ENCODE measurements around the gene PPP1R3C.

PPP1R3C gene

GRCh38 chr10:91634898-91635297 is 2.0 kb upstream of the PPP1R3C start:
- no peaks in the 10 kb centered on the region for H3K4me1 ChIP-seq (ENCODE audit: control insufficient read depth, low read depth, low read length)
- H2BK120ac ChIP-seq (ENCODE audit: low read depth, low read length) = no peak overlapping the region
- H3K4me3 ChIP-seq (ENCODE audit: low read length) = no peak overlapping the region
- no peak overlapping the region for H3K4me2 ChIP-seq (ENCODE audit: low read length)
- whole genome bisulfite sequencing (ENCODE audit: extremely low coverage, insufficient coverage, low lambda C conversion rate) = no CpG with 5 or more reads among the region's 3 CpGs
- no peak overlapping the region for H2BK15ac ChIP-seq (replicated peaks; ENCODE audit: low read depth)
- DNase-seq = no peak
- no peak overlapping the region for H3K4ac ChIP-seq (ENCODE audit: low read depth, low read length)
- no peak overlapping the region for H3K18ac ChIP-seq (ENCODE audit: low read length)
- H3K9ac ChIP-seq (ENCODE audit: low read length) = no peak overlapping the region
- H3K36me3 ChIP-seq (ENCODE audit: control insufficient read depth, insufficient read depth, low read length) = no peaks in the 10 kb centered on the region
- H4K8ac ChIP-seq (ENCODE audit: low read depth, low read length) = no peak overlapping the region
- H3K56ac ChIP-seq (ENCODE audit: low read length) = no peak overlapping the region
- no peak overlapping the region for H2AK5ac ChIP-seq (ENCODE audit: low read length)
- H2BK5ac ChIP-seq (ENCODE audit: low read length) = no peak overlapping the region
- H4K5ac ChIP-seq (ENCODE audit: low read length) = no peak overlapping the region
- no peak overlapping the region for H3K27ac ChIP-seq (ENCODE audit: low read depth, low read length)
- no peak overlapping the region for H3K23ac ChIP-seq (ENCODE audit: low read length)
- H3K79me2 ChIP-seq (ENCODE audit: control insufficient read depth, insufficient read depth, low read length) = no peaks in the 10 kb centered on the region
- H3K27me3 ChIP-seq (ENCODE audit: insufficient read depth, low read length, poor library complexity) = no peaks in the 10 kb centered on the region
- no peaks in the 10 kb centered on the region for H3K79me1 ChIP-seq (ENCODE audit: low read length)

- Histone ChIP-seq H2BK5ac (ENCODE audit: low read length) (no peak overlapping the region), H4K5ac (ENCODE audit: low read length) (no peak overlapping the region)
- WGBS (ENCODE audit: extremely low coverage, insufficient coverage, low lambda C conversion rate) = no CpG with 5 or more reads among the region's 5 CpGs
Observed at GRCh38 chr10:91634246-91634645, 1.4 kb upstream of the PPP1R3C start.

GRCh38 chr10:91630625-91631024 is 2.2 kb downstream of the PPP1R3C start:
- Histone ChIP-seq H3K79me1 (ENCODE audit: low read length) (no peaks in the 10 kb centered on the region), H2BK120ac (ENCODE audit: low read depth, low read length) (no peak overlapping the region), H4K8ac (ENCODE audit: low read depth, low read length) (no peak overlapping the region), H3K79me2 (ENCODE audit: control insufficient read depth, insufficient read depth, low read length) (no peaks in the 10 kb centered on the region), H3K23ac (ENCODE audit: low read length) (no peak overlapping the region), H3K27ac (ENCODE audit: low read depth, low read length) (no peak overlapping the region), H3K56ac (ENCODE audit: low read length) (no peak overlapping the region), H3K9ac (ENCODE audit: low read length) (no peak overlapping the region), H3K4me1 (ENCODE audit: control insufficient read depth, low read depth, low read length) (no peaks in the 10 kb centered on the region), H2AK5ac (ENCODE audit: low read length) (no peak overlapping the region), H2BK15ac (replicated peaks; ENCODE audit: low read depth) (no peak overlapping the region), H3K4me3 (ENCODE audit: low read length) (no peak overlapping the region), H3K18ac (ENCODE audit: low read length) (no peak overlapping the region), H2BK5ac (ENCODE audit: low read length) (no peak overlapping the region), H3K4me2 (ENCODE audit: low read length) (no peak overlapping the region), H3K4ac (ENCODE audit: low read depth, low read length) (no peak overlapping the region), H3K36me3 (ENCODE audit: control insufficient read depth, insufficient read depth, low read length) (no peaks in the 10 kb centered on the region), H3K27me3 (ENCODE audit: insufficient read depth, low read length, poor library complexity) (no peaks in the 10 kb centered on the region), H4K5ac (ENCODE audit: low read length) (no peak overlapping the region)
- no peak for DNase-seq
- WGBS (ENCODE audit: extremely low coverage, insufficient coverage, low lambda C conversion rate) = no CpG with 5 or more reads among the region's 10 CpGs

More at GRCh38 chr10:91634246-91634645, 1.4 kb upstream of the PPP1R3C start:
- Histone ChIP-seq H4K8ac (ENCODE audit: low read depth, low read length) (no peak overlapping the region), H3K18ac (ENCODE audit: low read length) (no peak overlapping the region), H3K4me1 (ENCODE audit: control insufficient read depth, low read depth, low read length) (no peaks in the 10 kb centered on the region), H3K79me2 (ENCODE audit: control insufficient read depth, insufficient read depth, low read length) (no peaks in the 10 kb centered on the region), H3K27me3 (ENCODE audit: insufficient read depth, low read length, poor library complexity) (no peaks in the 10 kb centered on the region), H3K4ac (ENCODE audit: low read depth, low read length) (no peak overlapping the region), H3K27ac (ENCODE audit: low read depth, low read length) (no peak overlapping the region), H3K36me3 (ENCODE audit: control insufficient read depth, insufficient read depth, low read length) (no peaks in the 10 kb centered on the region), H3K4me2 (ENCODE audit: low read length) (no peak overlapping the region), H3K9ac (ENCODE audit: low read length) (no peak overlapping the region), H2BK15ac (replicated peaks; ENCODE audit: low read depth) (no peak overlapping the region), H3K56ac (ENCODE audit: low read length) (no peak overlapping the region), H2AK5ac (ENCODE audit: low read length) (no peak overlapping the region), H2BK120ac (ENCODE audit: low read depth, low read length) (no peak overlapping the region), H3K23ac (ENCODE audit: low read length) (no peak overlapping the region), H3K79me1 (ENCODE audit: low read length) (no peaks in the 10 kb centered on the region), H3K4me3 (ENCODE audit: low read length) (no peak overlapping the region)
- DNase-seq = no peak

- Histone ChIP-seq H3K79me1 (ENCODE audit: low read length) (no peaks in the 10 kb centered on the region), H3K4me2 (ENCODE audit: low read length) (no peak overlapping the region), H4K8ac (ENCODE audit: low read depth, low read length) (no peak overlapping the region), H2BK120ac (ENCODE audit: low read depth, low read length) (no peak overlapping the region), H3K4ac (ENCODE audit: low read depth, low read length) (no peak overlapping the region), H3K4me3 (ENCODE audit: low read length) (no peak overlapping the region), H2BK5ac (ENCODE audit: low read length) (no peak overlapping the region), H3K79me2 (ENCODE audit: control insufficient read depth, insufficient read depth, low read length) (no peaks in the 10 kb centered on the region), H2AK5ac (ENCODE audit: low read length) (no peak overlapping the region), H4K5ac (ENCODE audit: low read length) (no peak overlapping the region), H3K9ac (ENCODE audit: low read length) (no peak overlapping the region), H3K23ac (ENCODE audit: low read length) (no peak overlapping the region), H3K4me1 (ENCODE audit: control insufficient read depth, low read depth, low read length) (no peaks in the 10 kb centered on the region), H3K18ac (ENCODE audit: low read length) (no peak overlapping the region), H3K36me3 (ENCODE audit: control insufficient read depth, insufficient read depth, low read length) (no peaks in the 10 kb centered on the region), H2BK15ac (replicated peaks; ENCODE audit: low read depth) (no peak overlapping the region), H3K27ac (ENCODE audit: low read depth, low read length) (no peak overlapping the region), H3K27me3 (ENCODE audit: insufficient read depth, low read length, poor library complexity) (no peaks in the 10 kb centered on the region), H3K56ac (ENCODE audit: low read length) (no peak overlapping the region)
- WGBS (ENCODE audit: extremely low coverage, insufficient coverage, low lambda C conversion rate) = no CpG with 5 or more reads among the region's 11 CpGs
- no peak for DNase-seq
Observed at GRCh38 chr10:91629715-91630549, 2.9 kb downstream of the PPP1R3C start.

GRCh38 chr10:91628383-91628782 is 4.5 kb downstream of the PPP1R3C start:
- Histone ChIP-seq H3K9ac (ENCODE audit: low read length) (no peak overlapping the region), H4K8ac (ENCODE audit: low read depth, low read length) (no peak overlapping the region), H4K5ac (ENCODE audit: low read length) (no peak overlapping the region), H2BK5ac (ENCODE audit: low read length) (no peak overlapping the region), H3K4me2 (ENCODE audit: low read length) (no peak overlapping the region), H3K79me1 (ENCODE audit: low read length) (no peaks in the 10 kb centered on the region), H2AK5ac (ENCODE audit: low read length) (no peak overlapping the region), H3K56ac (ENCODE audit: low read length) (no peak overlapping the region), H3K4me1 (ENCODE audit: control insufficient read depth, low read depth, low read length) (no peaks in the 10 kb centered on the region), H3K27ac (ENCODE audit: low read depth, low read length) (no peak overlapping the region), H3K27me3 (ENCODE audit: insufficient read depth, low read length, poor library complexity) (no peaks in the 10 kb centered on the region), H2BK15ac (replicated peaks; ENCODE audit: low read depth) (no peak overlapping the region), H3K23ac (ENCODE audit: low read length) (no peak overlapping the region), H3K36me3 (ENCODE audit: control insufficient read depth, insufficient read depth, low read length) (no peaks in the 10 kb centered on the region), H3K18ac (ENCODE audit: low read length) (no peak overlapping the region), H3K79me2 (ENCODE audit: control insufficient read depth, insufficient read depth, low read length) (no peaks in the 10 kb centered on the region), H2BK120ac (ENCODE audit: low read depth, low read length) (no peak overlapping the region), H3K4ac (ENCODE audit: low read depth, low read length) (no peak overlapping the region), H3K4me3 (ENCODE audit: low read length) (no peak overlapping the region)
- WGBS (ENCODE audit: extremely low coverage, insufficient coverage, low lambda C conversion rate) = no CpG with 5 or more reads among the region's 1 CpG
- DNase-seq = no peak

All from mesendoderm (in vitro differentiated cells).